ENCODE results near the gene LPAR2. TPM values are rescaled to one million over a fixed set of nuclear protein-coding genes. Genes with fewer than 3 reads are reported as not detected.

LPAR2 gene
- polyA plus RNA-seq, 1 experiment = 2.2 TPM

GRCh38 chr19:19636573-19637185 is 8.7 kb upstream of the LPAR2 start:
- H3K27ac ChIP-seq (ENCODE audit: low read depth, low read length) = no peak overlapping the region
- POLR2A ChIA-PET = no interaction called here
- no peaks in the 10 kb centered on the region for H3K27me3 ChIP-seq (ENCODE audit: control insufficient read depth, insufficient read depth, low read length)
- CTCF ChIA-PET = interaction anchor here (1.6 kb wide), 1 partner anchor 104 kb away, joined by 6 read pairs; no protein-coding TSS in a partner anchor
- H3K4me3 ChIP-seq (ENCODE audit: low read depth, low read length) = no peak overlapping the region
- H3K9me3 ChIP-seq (ENCODE audit: control insufficient read depth, insufficient read depth, low read length) = no peaks in the 10 kb centered on the region; the same call in 1 of the 2 replicates
- no peak for TF ChIP-seq CTCF (IDR thresholded peaks at IDR 0.05; ENCODE audit: low read depth, low read length)
- DNase-seq (ENCODE audit: low read depth, low spot score) = no peak

- H3K4me3 ChIP-seq (ENCODE audit: low read depth, low read length) = no peak overlapping the region
- DNase-seq (ENCODE audit: low read depth, low spot score) = no peak
- no peaks in the 10 kb centered on the region for H3K27me3 ChIP-seq (ENCODE audit: control insufficient read depth, insufficient read depth, low read length)
- H3K9me3 ChIP-seq (ENCODE audit: control insufficient read depth, insufficient read depth, low read length) = no peaks in the 10 kb centered on the region; the same call in 1 of the 2 replicates
- ChIA-PET POLR2A (no interaction called here), CTCF (interaction anchor here (1.6 kb wide), 1 partner anchor 103 kb away, joined by 6 read pairs; no protein-coding TSS in a partner anchor)
- TF ChIP-seq CTCF (IDR thresholded peaks at IDR 0.05; ENCODE audit: low read depth, low read length) = no peak
- peak overlapping the region; percentile 21 for H3K27ac ChIP-seq (ENCODE audit: low read depth, low read length)
These were observed 7.3 kb upstream of the LPAR2 start for GRCh38 chr19:19635313-19635702.

- ChIA-PET CTCF (no interaction called here), POLR2A (no interaction called here)
- no peak for DNase-seq (ENCODE audit: low read depth, low spot score)
- peak overlapping the region; percentile 21 for H3K27ac ChIP-seq (ENCODE audit: low read depth, low read length)
- H3K9me3 ChIP-seq (ENCODE audit: control insufficient read depth, insufficient read depth, low read length) = no peaks in the 10 kb centered on the region; the same call in 1 of the 2 replicates
- H3K4me3 ChIP-seq (ENCODE audit: low read depth, low read length) = no peak overlapping the region
- no peak for TF ChIP-seq CTCF (IDR thresholded peaks at IDR 0.05; ENCODE audit: low read depth, low read length)
- no peaks in the 10 kb centered on the region for H3K27me3 ChIP-seq (ENCODE audit: control insufficient read depth, insufficient read depth, low read length)
These were observed 6.7 kb upstream of the LPAR2 start for GRCh38 chr19:19634516-19635312.

- ChIA-PET CTCF (interaction anchor here (0.6 to 1.0 kb wide), 2 partner anchors 10 to 80 kb away, joined by 3 to 5 read pairs; partner anchors contain the start of gene GMIP), POLR2A (no interaction called here)
- Histone ChIP-seq H3K27ac (ENCODE audit: low read depth, low read length) (no peak overlapping the region), H3K9me3 (ENCODE audit: control insufficient read depth, insufficient read depth, low read length) (peaks cover under 1% of the 10 kb centered on the region; the same call in 1 of the 2 replicates), H3K27me3 (ENCODE audit: control insufficient read depth, insufficient read depth, low read length) (no peaks in the 10 kb centered on the region), H3K4me3 (ENCODE audit: low read depth, low read length) (no peak overlapping the region)
- TF ChIP-seq CTCF (IDR thresholded peaks at IDR 0.05; ENCODE audit: low read depth, low read length) = no peak
- DNase-seq (ENCODE audit: low read depth, low spot score) = no peak
These were observed 5.9 kb upstream of the LPAR2 start for GRCh38 chr19:19633711-19634515.

Measured in AG04450 (cell line).